OCI-M2 (cell line): Measurements from ENCODE around the gene ZSWIM8.
"Not testable (repeated sequence)": the region's sequence is repeated elsewhere in the genome, so short reads cannot be mapped to it uniquely, and the experiment has no call there.

Experiments used
- DNase-seq: peaks from one replicate; lab custom pipeline; 2025; ENCODE audit not compliant: unreplicated experiment; lab: John Stamatoyannopoulos, UW

Gene ZSWIM8

GRCh38 chr10:73773152-73773879 is 12.1 kb upstream of the ZSWIM8 start:
- DNase-seq, result no peak

- no peak for DNase-seq
These were observed 10.8 kb upstream of the ZSWIM8 start for GRCh38 chr10:73774637-73775036.

- no peak for DNase-seq
These were observed 6.4 kb upstream of the ZSWIM8 start for GRCh38 chr10:73779018-73779417.

GRCh38 chr10:73779539-73780197 is 5.7 kb upstream of the ZSWIM8 start:
- DNase-seq, result no peak

GRCh38 chr10:73780301-73780700 is 5.1 kb upstream of the ZSWIM8 start:
- DNase-seq, result no peak

GRCh38 chr10:73780966-73781365 is 4.4 kb upstream of the ZSWIM8 start:
- DNase-seq, result no peak

- DNase-seq, result no peak
These were observed 3.9 kb upstream of the ZSWIM8 start for GRCh38 chr10:73781548-73781878.

- peak; percentile 26 for DNase-seq
These were observed 3.3 kb upstream of the ZSWIM8 start, which contains the start of gene CHCHD1 for GRCh38 chr10:73781879-73782748. TSS of gene CHCHD1 (plus strand) at chr10:73782048. CDS start at chr10:73782076, 28 bp downstream.

- DNase-seq, result no peak
These were observed 2.7 kb upstream of the ZSWIM8 start for GRCh38 chr10:73782749-73783085.

GRCh38 chr10:73785721-73786511 is 510 bp downstream of the ZSWIM8 start:
- DNase-seq, result no peak

- DNase-seq, result no peak
These were observed 1.1 kb downstream of the ZSWIM8 start for GRCh38 chr10:73786512-73786885.

GRCh38 chr10:73787031-73787800 is 1.8 kb downstream of the ZSWIM8 start:
- DNase-seq, result not testable (repeated sequence)

GRCh38 chr10:73788864-73789658 is 3.7 kb downstream of the ZSWIM8 start:
- no peak for DNase-seq

- DNase-seq, result no peak
These were observed 4.3 kb downstream of the ZSWIM8 start for GRCh38 chr10:73789659-73790055.

- no peak for DNase-seq
These were observed 5.7 kb downstream of the ZSWIM8 start for GRCh38 chr10:73790886-73791625.

- DNase-seq, result no peak
These were observed 6.5 kb downstream of the ZSWIM8 start for GRCh38 chr10:73791871-73792400.

- DNase-seq, result no peak
These were observed 8.1 kb downstream of the ZSWIM8 start for GRCh38 chr10:73793456-73793855.

- DNase-seq, result not testable (repeated sequence)
These were observed 10.1 kb downstream of the ZSWIM8 start for GRCh38 chr10:73795491-73795890.

GRCh38 chr10:73796035-73796434 is 10.6 kb downstream of the ZSWIM8 start:
- DNase-seq, result not testable (repeated sequence)
